NCI-H510A (cell line): Measurements from ENCODE around the gene SERPINI1.

Source experiments
- DNase-seq: peaks from one replicate; lab custom pipeline; 2025; lab: John Stamatoyannopoulos, UW

Gene SERPINI1, protein sequence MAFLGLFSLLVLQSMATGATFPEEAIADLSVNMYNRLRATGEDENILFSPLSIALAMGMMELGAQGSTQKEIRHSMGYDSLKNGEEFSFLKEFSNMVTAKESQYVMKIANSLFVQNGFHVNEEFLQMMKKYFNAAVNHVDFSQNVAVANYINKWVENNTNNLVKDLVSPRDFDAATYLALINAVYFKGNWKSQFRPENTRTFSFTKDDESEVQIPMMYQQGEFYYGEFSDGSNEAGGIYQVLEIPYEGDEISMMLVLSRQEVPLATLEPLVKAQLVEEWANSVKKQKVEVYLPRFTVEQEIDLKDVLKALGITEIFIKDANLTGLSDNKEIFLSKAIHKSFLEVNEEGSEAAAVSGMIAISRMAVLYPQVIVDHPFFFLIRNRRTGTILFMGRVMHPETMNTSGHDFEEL

DNA sequence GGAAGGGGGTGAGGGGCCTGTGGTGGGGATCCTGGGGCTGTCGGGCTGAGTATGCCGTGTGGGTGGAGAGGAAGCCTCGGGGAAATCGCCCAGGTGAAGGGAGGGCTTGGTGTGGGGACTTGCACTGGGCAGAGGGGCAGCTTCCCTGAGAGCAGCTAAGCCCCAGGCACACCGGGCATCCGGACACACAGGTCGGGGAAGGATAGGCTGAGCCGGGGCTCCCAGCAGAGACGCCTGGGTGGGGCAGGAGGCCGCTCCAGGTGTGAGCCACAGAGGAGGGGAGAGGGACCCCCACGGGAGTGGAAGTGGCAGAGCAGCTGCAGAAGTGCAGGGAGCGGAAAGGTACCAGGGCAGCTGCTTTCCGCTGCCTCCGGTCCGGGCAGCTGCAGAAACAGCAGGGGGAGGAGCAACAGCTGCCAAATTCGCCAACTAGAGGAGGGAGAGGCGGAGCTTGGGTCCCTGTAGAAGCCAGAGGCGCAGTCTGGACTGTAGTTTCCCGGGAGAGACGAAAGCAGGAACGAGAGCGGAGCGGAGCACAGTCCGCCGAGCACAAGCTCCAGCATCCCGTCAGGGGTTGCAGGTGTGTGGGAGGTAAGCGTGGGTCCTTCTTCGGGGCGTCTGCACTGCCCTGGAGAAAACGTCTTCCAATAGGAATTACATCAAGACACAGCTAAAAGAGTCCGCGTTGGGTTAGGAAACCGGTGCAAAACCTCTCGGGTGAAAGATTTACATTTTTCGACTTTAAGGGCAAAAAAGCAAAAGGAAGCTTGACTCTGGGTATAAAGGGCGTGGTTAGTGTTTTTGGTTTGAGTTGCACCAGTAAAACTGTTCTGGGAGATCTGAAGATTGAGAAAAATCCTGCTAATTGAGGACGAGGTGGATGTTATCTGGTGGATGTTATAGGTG lies at the start of gene SERPINI1:
TSS of gene SERPINI1 (plus strand) at position 489 of the 906 bp plus-strand sequence. CDS start 53,408 bp downstream, outside the sequence.
- peak; percentile 85 for DNase-seq

DNA sequence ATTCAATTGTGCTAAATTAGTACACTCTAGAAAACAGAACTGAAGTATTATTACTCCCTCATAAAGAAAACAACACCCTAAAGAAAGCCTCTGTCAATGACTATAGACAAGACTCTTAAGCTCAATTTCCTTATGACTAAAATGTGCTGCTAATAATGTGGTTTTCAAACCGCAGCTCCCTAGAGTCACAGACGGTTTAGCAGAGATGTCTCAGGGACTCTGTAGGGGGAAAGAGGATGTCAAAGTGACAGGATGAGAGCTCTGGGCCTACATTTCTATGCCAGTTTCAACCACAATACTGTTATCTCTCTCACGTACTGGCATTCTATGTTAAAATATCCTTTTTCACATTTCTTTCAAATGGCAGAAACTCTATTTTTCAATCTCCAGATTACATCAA lies 44.2 kb upstream of the SERPINI1 start:
- no peak for DNase-seq

DNA sequence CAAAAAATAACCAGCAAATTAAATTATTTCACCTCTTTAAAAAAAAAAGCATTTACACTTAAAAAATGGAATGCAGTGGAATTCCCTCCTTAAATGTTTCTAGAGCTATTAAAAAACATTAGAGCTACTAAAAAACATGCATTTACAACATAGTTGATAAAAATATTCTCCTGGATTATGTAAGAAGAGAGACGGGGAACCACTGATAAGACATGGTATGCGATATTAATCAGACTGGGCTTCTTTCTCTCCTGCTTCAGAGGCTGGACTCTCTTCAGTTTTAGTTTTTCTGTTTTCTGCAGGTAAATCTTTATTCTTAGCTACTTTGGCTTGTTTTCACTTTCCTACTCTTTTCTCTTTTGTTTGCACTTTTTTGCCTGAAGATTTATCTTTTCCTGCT lies 41.4 kb upstream of the SERPINI1 start:
- DNase-seq, result no peak

DNA sequence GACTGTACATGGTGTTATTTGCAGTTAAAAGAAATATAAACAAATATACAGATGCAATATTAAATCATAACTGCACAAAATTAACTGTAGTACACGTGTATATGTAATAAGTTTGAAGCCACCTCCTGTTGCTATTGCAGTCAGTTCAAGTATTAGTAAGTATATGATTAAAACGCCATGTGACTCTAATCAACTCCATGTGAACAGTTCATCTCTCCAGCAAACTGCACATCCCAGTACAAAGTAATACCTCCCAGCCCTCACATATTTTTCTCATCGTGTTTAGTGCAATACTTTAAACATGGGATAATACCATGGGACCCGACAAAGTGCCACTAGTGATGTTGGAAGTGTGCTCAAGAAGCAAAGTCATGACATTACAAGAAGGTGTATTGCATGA lies 35.5 kb upstream of the SERPINI1 start:
- DNase-seq, result no peak

DNA sequence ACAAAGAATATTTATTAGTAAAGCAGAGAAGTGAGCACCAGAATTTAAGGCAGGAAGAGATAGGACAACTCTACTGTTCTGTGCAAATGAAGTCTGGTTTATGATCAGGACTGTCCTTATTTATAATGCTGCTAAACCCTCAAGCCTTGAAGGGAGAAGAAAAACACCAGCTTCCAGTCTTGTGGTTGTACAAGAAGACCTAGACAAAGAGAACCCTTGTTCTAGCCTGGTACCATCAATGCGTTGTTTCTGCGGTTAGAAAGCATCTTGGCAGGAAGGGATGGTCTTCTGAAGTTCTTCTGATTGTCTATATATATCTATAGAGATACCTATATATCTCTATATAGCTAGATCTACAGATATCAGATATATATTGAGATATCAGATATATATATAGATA lies 34.6 kb upstream of the SERPINI1 start:
- DNase-seq, result no peak

DNA sequence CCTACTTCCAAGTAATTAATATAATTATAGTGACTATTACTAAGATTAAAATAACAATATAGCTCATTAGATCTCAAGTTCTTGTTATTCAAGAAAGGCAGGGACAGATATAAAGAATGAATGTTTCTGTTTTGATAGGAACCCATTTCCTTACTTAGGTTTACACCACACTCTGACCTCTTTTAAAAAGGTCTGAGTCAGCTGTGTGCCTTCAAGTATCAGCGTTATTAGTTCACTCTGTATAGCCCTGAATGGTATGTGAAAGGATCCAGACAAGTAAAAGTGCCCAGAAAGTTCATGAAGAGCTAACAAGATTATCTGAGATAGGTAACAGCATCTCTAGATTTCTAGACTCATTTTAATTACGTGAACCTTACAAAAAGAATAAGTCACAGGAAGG lies 29.7 kb upstream of the SERPINI1 start:
- no peak for DNase-seq

DNA sequence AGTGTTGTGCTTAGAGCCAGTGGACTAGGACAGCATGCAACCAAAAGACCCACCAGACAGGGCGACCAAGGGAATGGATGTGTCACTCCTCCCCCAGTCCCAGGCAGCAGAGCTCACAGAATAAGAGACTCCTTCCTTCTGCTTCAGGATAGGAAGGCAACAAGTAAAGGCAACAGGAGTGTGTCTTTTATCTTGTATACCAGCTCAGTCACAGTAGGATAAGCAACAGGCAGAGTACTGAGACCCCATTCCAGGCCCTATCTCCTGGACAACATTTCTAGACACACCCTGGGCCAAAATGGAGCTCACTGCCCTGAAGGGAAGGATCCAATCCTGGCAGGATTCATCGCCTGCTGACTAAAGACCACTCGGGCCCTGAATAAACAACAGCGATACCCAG lies 25.8 kb upstream of the SERPINI1 start:
- DNase-seq, result no peak

DNA sequence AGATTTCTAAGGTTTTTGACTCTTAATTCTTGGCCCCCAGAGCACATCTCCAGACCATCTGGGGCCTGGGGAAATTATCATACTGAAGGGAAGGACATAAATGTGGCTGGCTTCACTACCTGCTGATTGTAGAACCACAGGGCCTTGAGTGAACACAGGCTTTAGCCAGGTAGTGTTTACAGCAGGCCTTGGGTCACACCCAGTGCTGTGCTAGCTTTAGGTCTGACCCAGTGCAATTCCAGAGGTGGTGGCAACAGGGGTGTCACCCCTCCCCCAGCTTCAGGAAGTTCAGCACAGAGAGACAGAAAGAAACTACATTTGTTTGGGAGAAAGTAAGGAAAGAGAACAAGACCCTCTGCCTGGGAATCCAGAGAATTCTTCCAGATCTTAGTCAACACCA lies 25.0 kb upstream of the SERPINI1 start:
- no peak for DNase-seq

DNA sequence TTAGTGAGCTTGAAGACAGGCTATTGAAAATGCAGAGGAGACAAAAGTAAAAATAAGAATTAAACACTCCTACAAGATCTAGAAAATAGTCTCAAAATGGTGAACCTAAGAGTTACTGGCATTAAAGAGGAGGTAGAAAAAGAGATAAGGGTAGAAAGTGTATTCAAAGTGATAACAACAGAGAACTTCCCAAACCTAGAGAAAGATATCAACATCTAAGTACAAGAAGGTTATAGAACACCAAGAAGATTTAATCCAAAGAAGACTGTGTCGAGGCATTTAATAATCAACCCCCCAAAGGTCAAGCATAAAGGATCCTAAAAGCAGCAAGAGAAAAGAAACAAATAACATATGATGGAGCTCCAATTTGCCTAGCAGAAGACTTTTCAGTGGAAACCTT lies 24.1 kb upstream of the SERPINI1 start:
- DNase-seq, result no peak

DNA sequence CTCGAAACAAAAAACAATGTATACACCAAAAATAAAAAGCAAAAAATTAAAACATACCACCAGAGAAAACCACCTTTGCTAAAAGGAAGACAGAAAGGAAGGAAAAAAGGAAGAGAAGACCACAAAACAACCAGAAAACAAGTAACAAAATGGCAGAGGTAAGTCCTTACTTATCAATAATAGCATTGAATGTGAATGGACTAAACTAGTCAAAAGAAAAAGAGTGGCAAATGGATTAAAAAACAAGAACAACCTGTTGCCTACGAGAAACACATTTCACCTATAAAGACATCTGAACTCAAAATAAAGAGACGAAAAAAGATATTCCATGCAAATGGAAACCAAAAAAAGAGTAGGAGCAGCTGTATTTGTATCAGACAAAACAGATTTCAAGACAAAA lies 23.1 kb upstream of the SERPINI1 start:
- DNase-seq, result no peak

DNA sequence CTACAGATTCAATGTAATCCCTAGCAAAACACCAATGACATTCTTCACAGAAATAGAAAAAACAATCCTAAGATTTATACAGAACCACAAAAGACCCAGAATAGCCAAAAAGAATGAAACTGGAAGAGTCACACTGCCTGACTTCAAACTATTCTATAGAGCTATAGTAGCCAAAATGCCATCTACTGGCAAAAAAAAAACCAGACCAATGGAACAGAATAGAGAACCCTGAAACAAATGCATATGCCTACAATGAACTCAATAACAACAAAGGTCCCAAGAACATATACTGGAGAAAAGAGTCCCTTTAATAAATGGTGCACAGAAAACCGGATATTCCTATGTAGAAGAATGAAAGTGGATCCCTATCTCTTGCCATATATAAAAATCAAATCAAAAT lies 20.6 kb upstream of the SERPINI1 start:
- no peak for DNase-seq

DNA sequence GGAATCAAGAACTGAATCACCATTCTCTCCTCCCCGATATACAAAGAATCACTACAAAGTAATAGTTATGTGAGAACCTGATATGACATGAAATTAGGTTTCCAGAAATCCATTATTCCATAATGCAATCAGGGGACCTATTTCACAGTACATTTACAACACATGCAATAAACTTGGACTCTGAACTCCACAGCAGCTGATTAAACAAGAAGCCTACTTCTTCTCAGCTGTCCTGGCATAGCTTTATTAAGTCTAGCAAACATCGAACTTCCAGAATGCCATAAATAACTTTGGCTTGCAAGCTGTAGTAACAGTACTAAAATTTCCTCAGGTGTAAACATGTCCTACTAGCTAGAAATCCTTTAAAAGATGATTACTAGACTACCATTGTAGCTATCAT lies 18.6 kb upstream of the SERPINI1 start:
- DNase-seq, result peak; percentile 42

DNA sequence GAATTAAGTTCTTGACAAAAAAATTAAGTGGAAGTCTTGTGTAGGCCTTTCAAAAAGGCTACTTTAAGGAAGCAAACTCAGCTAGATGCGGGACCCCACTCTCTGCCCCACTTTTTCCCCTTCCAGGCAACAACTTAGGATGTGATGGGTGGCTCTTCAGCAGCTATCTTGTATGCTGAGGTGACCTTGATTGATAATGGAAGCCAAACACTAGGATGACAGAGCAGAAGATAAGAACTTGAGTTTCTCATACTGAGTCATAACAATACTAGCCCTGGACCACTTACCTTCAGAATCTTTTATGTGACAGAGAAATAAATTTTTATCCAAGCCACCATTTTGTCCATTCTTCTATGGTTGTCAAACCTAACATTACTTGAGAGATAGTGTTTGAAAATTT lies 16.9 kb upstream of the SERPINI1 start:
- DNase-seq, result no peak

DNA sequence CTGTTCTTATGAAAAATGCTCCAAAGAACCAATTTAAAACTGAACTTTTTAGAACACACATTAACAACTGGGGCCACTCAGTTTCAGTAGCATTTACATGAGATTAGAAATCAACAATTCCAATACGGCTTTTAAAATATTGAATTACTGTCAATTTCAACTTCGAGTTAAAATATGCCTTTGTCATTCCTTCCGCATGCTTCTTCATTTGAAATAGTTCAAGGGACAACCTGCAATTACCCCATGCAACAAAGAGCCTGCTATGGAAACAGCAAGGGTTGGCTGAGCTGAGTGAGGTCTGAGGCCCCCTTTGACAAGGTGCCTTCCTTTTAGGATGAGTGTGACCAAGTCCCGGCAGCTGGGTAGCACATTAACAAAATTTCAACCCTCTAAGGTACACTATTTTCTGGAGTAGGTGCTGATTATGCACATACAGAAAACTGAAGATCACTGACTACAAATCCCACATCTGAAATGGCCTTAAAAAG lies 12.5 kb upstream of the SERPINI1 start:
- no peak for DNase-seq

DNA sequence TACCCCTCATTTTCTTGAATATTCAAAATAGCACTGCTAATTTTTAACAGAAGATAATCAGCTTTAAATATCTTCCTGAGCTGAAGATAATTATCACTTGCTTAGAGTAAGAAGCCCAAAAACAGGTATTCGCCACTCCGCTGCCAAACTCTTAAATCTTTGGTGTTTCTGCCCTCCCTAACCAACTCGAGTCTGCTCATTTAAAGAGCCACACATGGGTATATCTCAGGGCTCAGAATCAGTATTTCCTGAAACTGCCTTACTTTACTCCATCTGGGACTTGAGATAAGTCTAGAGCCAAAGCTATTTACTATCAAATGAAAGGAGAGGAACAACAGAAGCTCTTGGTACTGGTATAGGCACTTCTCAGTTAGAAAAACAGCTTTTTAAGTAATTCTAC lies 11.6 kb upstream of the SERPINI1 start:
- no peak for DNase-seq

DNA sequence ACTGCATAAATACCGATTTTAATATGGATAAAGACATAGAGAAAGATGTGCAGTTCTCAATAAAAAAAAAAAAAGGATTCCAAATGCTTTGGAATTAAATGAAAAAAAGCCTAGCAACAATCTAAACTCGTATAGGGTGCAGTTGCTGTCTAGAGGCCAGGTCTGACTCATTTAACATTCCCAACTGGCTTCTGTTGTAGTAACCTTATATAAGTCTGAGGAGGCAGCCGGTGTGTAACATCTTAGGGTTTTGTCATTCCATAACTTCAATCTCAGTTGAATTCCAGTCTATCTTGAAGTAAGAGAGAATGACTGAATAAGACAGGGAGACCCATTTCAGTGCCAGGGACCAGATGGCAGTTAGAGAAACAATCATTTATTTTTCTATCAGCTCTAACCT lies 7.3 kb upstream of the SERPINI1 start:
- no peak for DNase-seq

DNA sequence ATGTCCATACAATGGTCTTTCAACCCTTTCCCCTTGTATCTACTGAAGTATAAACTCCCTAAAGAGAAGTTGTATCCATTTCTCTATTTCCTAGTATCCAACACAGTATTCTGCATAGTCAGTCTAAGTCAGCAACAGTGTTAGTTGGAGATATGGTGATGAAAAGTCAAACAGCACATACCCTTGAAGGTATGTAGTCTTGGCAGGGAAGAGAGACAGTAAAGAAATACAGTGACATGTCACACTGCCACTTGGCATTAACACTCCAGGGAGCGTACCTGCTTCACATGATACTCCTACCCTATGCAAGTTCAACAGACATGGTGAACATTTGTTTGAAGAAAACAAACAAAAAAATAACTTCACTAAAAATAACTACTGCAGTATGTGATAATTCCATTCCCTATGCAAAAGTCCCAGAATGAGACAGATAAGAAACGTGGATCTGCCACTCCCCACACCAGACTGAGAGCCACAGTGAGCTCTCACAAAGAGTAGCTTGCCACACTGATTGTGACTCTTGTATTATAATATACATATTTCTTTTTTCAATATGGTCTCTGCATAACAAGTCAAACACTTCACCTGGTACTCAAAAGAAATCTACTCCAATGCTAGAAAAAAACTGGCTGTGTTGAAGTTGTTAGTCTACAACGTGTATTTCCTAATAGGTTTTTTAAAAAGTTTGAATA lies 6.7 kb upstream of the SERPINI1 start:
- DNase-seq, result no peak

DNA sequence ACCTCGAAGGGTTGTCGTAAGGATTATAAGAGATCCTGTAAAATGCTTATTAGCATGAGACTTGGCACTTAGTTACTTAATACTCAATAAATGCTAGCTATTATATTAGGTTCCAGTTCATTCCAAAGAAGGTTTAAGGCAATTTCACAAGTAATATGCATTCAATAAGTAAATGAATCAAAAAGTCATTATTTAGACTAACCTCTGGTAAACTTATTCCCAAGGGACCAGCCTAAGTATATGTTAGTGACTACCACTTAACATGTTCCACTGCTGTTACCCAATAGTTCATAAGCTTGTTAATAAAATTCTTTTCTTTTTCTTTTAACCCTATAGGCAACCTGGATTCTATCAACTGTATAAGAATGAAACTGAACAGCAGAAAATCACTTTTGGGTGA lies 5.9 kb upstream of the SERPINI1 start:
- DNase-seq, result no peak

DNA sequence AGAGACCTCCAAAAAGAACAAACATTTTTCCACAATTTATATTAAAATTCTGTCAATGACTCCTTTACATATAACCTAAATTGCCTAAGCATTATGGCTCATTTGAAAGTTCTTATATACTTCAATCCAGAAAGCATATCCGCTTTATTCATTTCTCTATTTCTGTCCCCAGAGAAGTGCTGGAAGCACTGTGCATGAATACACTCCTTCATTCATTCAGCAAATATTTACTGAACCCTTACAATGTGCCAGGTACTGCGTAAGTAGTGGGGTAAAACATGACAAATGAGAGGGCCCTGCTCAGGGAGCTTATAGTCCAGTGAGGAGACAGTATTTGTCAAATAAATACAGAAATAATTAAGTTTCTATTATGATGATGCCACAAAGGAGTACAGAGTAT lies 4.1 kb upstream of the SERPINI1 start:
- no peak for DNase-seq

DNA sequence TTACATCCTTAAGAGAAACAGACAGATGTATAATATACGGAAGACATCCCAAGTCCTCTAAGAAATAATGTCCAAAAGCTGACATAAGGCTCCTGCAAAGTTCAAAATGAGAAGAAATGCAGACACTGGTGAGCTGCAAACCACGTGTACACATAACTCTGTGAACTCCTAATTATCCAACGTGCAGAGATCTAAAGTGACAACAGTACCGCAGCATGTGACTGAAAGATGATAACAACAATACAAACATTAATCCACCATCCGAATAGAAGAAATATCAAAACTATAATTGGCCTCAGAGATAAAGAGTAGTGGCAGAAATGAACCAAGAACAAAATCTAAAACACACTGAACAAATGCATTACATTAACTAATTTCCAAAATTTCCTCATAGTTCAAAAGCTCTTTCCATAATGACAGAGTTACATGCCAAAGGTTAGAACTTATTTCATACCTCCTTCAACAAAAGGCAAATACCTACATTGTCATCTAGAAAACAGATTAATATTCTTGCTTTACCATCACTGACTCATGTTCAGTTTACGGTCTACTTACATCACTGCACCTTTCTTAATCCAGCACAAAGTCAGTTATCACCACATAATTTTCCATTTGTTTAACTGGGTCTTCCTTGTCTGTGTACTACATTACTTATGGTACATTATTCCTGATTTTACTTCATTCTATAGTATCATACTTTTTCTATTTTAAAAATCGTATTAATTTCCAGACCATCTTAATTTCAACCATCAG lies 3.0 kb upstream of the SERPINI1 start:
- DNase-seq, result no peak

DNA sequence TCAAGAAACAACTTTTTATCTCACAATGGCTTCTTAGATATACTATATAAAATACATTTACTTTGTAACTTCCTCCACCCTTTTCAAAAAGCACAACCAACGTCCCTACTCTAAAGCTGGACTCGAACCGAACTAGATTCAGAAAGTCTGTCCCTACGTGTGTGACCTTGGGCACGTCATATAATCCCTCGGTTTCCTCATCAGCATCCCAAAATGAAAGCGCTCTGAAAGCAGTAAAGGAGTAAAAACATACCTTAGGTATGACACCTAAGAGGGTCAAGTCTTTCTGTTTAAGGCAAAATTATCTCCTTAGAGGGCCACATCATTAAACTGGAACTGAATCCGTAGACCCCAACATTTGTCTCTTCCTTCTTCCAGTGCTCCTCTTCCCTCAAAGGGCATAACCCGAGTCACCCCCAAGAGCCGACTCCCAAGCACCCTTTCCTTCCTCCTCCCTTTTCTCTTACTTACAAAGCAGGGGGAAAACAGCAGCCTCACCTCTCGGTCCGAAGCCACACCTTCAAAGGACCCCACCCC lies 1.5 kb upstream of the SERPINI1 start:
- no peak for DNase-seq
